Endothelial cell of umbilical vein (primary cell): ENCODE data around the gene TGFA.

Experiments used
- CTCF ChIP-seq, 2 donors: IDR thresholded peaks; 1 replicate in 1 of 2; 2 replicates in 1 of 2; pipeline ENCODE4 v1.5.1; 2011; ENCODE audit warnings: low read length in 2 of 2, mild to moderate bottlenecking in 2 of 2, moderate library complexity in 2 of 2, control low read depth in 1 of 2, inconsistent platforms in 1 of 2, low read depth in 1 of 2; ENCODE audit not compliant: insufficient read depth in 1 of 2; ENCODE audit errors: extremely low read depth in 1 of 2
- JUN ChIP-seq: IDR thresholded peaks from 2 replicates; pipeline ENCODE4 v1.6.1; 2011; ENCODE audit warnings: borderline replicate concordance, low read depth; ENCODE audit not compliant: insufficient read length, insufficient read depth
- POLR2A ChIP-seq: IDR thresholded peaks from 2 replicates; pipeline ENCODE4 v1.6.1; 2012; ENCODE audit warnings: low read depth, mild to moderate bottlenecking, control low read depth, low read length
- POLR2AphosphoS5 ChIP-seq: IDR thresholded peaks from 2 replicates; pipeline ENCODE4 v1.6.1; 2012; ENCODE audit warnings: low read depth, mild to moderate bottlenecking, control low read depth, low read length, moderate library complexity; ENCODE audit not compliant: insufficient read depth
- TF ChIP-seq, protein P1 (sequence below): IDR thresholded peaks from 2 replicates; pipeline ENCODE4 v1.6.1; 2011; ENCODE audit not compliant: insufficient read depth, insufficient read length

DNA sequence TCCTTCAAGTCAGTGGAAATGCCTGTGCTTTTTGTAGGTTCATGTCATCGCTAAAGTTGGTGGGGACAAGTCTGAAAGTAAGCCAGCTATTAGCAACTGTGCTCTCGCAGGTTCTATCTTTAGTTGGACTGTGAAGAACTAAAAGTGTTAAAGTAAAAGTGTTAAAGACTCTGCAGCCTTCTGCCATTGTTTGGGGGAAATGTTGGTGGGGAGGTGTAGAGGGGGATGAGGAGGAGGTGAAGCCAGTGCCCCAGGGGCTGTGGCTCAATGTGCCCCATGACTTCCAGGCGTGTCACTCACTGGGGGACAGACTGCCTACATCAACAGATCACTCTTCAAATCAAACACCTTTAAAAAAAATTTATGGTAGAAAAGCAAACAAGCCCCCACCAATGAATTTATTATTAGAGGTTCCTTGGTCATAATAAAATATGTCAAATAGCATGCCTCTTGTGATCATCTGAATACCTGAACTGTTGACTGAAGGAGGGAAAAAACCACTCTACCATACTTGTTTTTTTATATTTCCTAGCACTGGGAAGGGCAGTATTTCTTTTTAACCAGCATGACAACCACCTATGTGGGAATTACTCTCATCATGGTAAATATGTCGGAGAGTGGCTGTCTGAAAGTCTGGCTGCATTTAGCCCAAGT lies 19.3 kb downstream of the TGFA start:
- TF ChIP-seq POLR2AphosphoS5 (no peak), CTCF (IDR thresholded peaks at IDR 0.05; ENCODE audit: extremely low read depth in 1 of 2, insufficient read depth in 1 of 2, low read depth in 1 of 2, low read length in 2 of 2) (no peak), POLR2A (no peak), JUN (no peak)
- TF ChIP-seq, protein P1, sequence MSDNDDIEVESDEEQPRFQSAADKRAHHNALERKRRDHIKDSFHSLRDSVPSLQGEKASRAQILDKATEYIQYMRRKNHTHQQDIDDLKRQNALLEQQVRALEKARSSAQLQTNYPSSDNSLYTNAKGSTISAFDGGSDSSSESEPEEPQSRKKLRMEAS: no peak
